Medulla oblongata (tissue), 1 donor: ENCODE measurements around the gene GADD45GIP1.
"Not testable (repeated sequence)": the region's sequence is repeated elsewhere in the genome, so short reads cannot be mapped to it uniquely, and the experiment has no call there.

Experiments
- DNase-seq: peaks from one replicate; pipeline ENCODE4 v3.0.0-alpha.2; 2015; ENCODE audit errors: extremely low spot score

Gene GADD45GIP1

GRCh38 chr19:12990431-12990830 lies 33.4 kb upstream of the GADD45GIP1 start:
- no peak for DNase-seq

- no peak for DNase-seq
These were observed 30.8 kb upstream of the GADD45GIP1 start for GRCh38 chr19:12987781-12988180.

- DNase-seq: no peak
These were observed 30.2 kb upstream of the GADD45GIP1 start for GRCh38 chr19:12987190-12987589.

- no peak for DNase-seq
These were observed 29.7 kb upstream of the GADD45GIP1 start for GRCh38 chr19:12986726-12987125.

- peak; percentile 93 for DNase-seq
These were observed 28.2 kb upstream of the GADD45GIP1 start for GRCh38 chr19:12985049-12985776.

- no peak for DNase-seq
These were observed 27.6 kb upstream of the GADD45GIP1 start for GRCh38 chr19:12984683-12985048.

- DNase-seq: no peak
These were observed 27.2 kb upstream of the GADD45GIP1 start for GRCh38 chr19:12984143-12984627.

GRCh38 chr19:12983542-12984142 lies 26.6 kb upstream of the GADD45GIP1 start:
- peak; percentile 85 for DNase-seq

GRCh38 chr19:12983091-12983490 lies 26.1 kb upstream of the GADD45GIP1 start:
- no peak for DNase-seq

- no peak for DNase-seq
These were observed 25.6 kb upstream of the GADD45GIP1 start for GRCh38 chr19:12982648-12983047.

- no peak for DNase-seq
These were observed 23.0 kb upstream of the GADD45GIP1 start for GRCh38 chr19:12979974-12980373.

GRCh38 chr19:12976109-12976508 lies 19.1 kb upstream of the GADD45GIP1 start:
- DNase-seq: not testable (repeated sequence)

GRCh38 chr19:12975221-12975741 lies 18.3 kb upstream of the GADD45GIP1 start:
- DNase-seq: no peak

- DNase-seq: no peak
These were observed 17.5 kb upstream of the GADD45GIP1 start for GRCh38 chr19:12974301-12975220.

- DNase-seq: no peak
These were observed 16.2 kb upstream of the GADD45GIP1 start for GRCh38 chr19:12973236-12973635.

- no peak for DNase-seq
These were observed 13.2 kb upstream of the GADD45GIP1 start for GRCh38 chr19:12970070-12970820.

- DNase-seq: peak; percentile 74
These were observed 12.4 kb upstream of the GADD45GIP1 start, which contains the start of gene DAND5 for GRCh38 chr19:12969292-12969988. DAND5 (plus strand) TSS chr19:12969576; CDS start chr19:12969661, 85 bp downstream.

- DNase-seq: no peak
These were observed 10.9 kb upstream of the GADD45GIP1 start for GRCh38 chr19:12967907-12968306.

- no peak for DNase-seq
These were observed 8.8 kb upstream of the GADD45GIP1 start for GRCh38 chr19:12965812-12966135.

GRCh38 chr19:12965017-12965811 lies 8.2 kb upstream of the GADD45GIP1 start:
- DNase-seq: peak; percentile 83
